ENCODE results near the gene PMF1.

DNA sequence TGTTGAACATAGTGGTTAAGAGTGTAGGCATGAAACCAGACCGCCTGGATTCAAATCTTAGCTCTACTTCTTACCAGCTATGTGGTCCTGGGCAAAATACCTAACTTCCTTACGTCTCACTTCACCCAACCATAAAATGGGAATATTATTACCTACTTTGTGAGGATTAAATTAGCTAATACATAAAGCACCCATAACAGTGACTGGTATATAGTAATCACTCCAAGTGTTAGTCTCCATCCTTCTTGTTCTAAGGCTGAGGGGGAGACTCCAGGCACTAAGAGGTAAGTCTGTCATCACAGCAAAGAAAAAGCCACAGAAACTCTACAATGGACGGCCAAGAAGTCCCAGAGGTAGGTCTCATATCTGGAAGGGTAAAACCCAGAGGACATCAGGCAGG is 67.0 kb downstream of the PMF1 start:
- TF ChIP-seq TAF1 (IDR thresholded peaks at IDR 0.05; ENCODE audit: borderline replicate concordance, low read depth, low read length) (no peak), POLR2AphosphoS5 (IDR thresholded peaks at IDR 0.05; ENCODE audit: low read depth, low read length) (no peak)
